Ascending aorta (tissue), 2 donors: Measurements from ENCODE around the gene MRPL55. TPM values are rescaled to one million over a fixed set of nuclear protein-coding genes. Genes with fewer than 3 reads are reported as not detected.

Source experiments
- DNase-seq, 2 donors: peaks; one replicate each; pipeline ENCODE4 v3.0.0-alpha.2; 2019; ENCODE audit warnings: low spot score in 2 of 2
- H3K27ac ChIP-seq, 2 donors: fragments of 200-600 bp; sonication (generic); one replicate each; pipeline ENCODE4 v1.5.1; 2016 to 2017; ENCODE audit warnings: mild to moderate bottlenecking in 1 of 2
- H3K27me3 ChIP-seq: fragments of 200-600 bp; sonication (generic); one replicate; pipeline ENCODE4 v1.5.1; 2017
- H3K36me3 ChIP-seq, 2 donors: fragments of 200-600 bp; sonication (generic); one replicate each; pipeline ENCODE4 v1.5.1; 2016
- H3K4me1 ChIP-seq, 2 donors: fragments of 200-600 bp; sonication (generic); one replicate each; pipeline ENCODE4 v1.5.1; 2016 to 2017; ENCODE audit warnings: mild to moderate bottlenecking in 1 of 2
- H3K4me3 ChIP-seq, 2 donors: fragments of 200-600 bp; sonication (generic); one replicate each; pipeline ENCODE4 v1.5.1; 2016 to 2017; ENCODE audit warnings: mild to moderate bottlenecking in 1 of 2
- H3K9me3 ChIP-seq, 2 donors: fragments of 200-600 bp; sonication (generic); one replicate each; pipeline ENCODE4 v1.5.1; 2016
- CTCF ChIP-seq, 3 experiments: fragments of 200-600 bp in 2 of 3; fragments of 450-650 bp in 1 of 3; sonication (generic) in 2 of 3; IDR thresholded peaks; one replicate each; pipeline ENCODE4 v1.5.1; 2016 to 2019; ENCODE audit warnings: antibody characterized with exemption in 3 of 3, mild to moderate bottlenecking in 1 of 3, moderate library complexity in 1 of 3
- intact Hi-C: fragments of 100-400 bp; cut with DNase I; formaldehyde crosslinking; loops from one replicate; pipeline ENCODE4 v1.15.1; 2023
- total RNA-seq: library from RNA; depleted of rRNA; stranded (reverse); fragments of >200 nt; gene quantifications from one replicate; pipeline ENCODE4 v1.1.0, GENCODE V29; 2016

Gene MRPL55
- total RNA-seq, 1 donor from 2014 or later = 23.6 TPM

GRCh38 chr1:228082918-228083870, 25.9 kb downstream of the MRPL55 start:
- no peaks in the 10 kb centered on the region for H3K27me3 ChIP-seq
- peak overlapping the region; percentile 99 to 100 for H3K27ac ChIP-seq
- peaks cover 35 to 44% of the 10 kb centered on the region in 2 donors for H3K4me1 ChIP-seq
- peak overlapping the region; percentile 97 to 100 for H3K4me3 ChIP-seq
- intact Hi-C loops = loop anchor here (1.0 to 5.0 kb wide), 8 partner anchors 20 to 521 kb away; partner anchors contain the start of genes C1orf35, GUK1, IBA57 and JMJD4
- no peaks in the 10 kb centered on the region for H3K36me3 ChIP-seq
- no peak for TF ChIP-seq CTCF (IDR thresholded peaks at IDR 0.05)
- H3K9me3 ChIP-seq = no peaks in the 10 kb centered on the region
- DNase-seq = no peak

DNA sequence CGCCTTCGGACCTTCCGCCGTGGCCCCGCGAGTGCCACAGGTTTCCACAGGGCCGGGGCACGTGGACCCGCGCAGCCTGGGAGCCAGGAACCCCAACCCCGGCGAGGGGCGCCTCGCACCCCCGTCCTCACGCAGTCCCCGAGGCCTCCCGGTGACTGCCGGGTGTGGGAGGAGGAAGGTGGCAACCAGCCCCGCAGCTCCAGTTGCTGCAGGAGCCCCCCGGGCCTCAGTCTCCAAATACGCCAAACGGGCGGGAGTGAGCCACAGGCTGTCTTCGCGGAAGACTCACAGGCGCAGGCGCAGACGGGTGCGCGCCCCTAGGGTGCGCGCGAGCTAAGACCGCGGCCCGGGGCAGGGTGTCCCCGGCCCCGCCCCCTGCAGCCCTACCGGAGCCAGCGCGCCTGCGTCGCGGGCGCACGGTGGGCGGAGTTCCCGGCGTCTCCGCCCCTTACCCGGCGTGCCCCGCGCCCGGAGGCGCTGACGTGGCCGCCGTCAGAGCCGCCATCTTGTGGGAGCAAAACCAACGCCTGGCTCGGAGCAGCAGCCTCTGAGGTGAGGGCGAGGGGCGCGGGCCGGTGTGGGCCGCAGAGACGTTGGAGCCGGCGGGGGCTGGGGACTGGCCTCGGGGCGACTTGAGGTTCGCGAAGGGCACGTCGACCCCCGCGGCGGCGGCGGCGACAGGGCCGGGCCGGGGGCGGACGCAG, 26.7 kb downstream of the MRPL55 start, which contains the start of gene ARF1:
TSS of gene ARF1 (plus strand) at position 495 of the 704 bp plus-strand sequence. CDS start 14,407 bp downstream, outside the sequence.
- no peaks in the 10 kb centered on the region for H3K36me3 ChIP-seq
- H3K4me1 ChIP-seq = peaks cover 29 to 36% of the 10 kb centered on the region in 2 donors
- H3K27me3 ChIP-seq = no peaks in the 10 kb centered on the region
- no peak for TF ChIP-seq CTCF (IDR thresholded peaks at IDR 0.05)
- H3K27ac ChIP-seq = peak within 1 kb of the TSS; percentile 99 to 100
- intact Hi-C loops = loop anchor here (1.0 to 5.0 kb wide), 7 partner anchors 27 to 520 kb away; partner anchors contain the start of genes GUK1, IBA57, JMJD4 and MRPL55
- no peaks in the 10 kb centered on the region for H3K9me3 ChIP-seq
- DNase-seq = peak; percentile 70 to 93
- H3K4me3 ChIP-seq = peak within 1 kb of the TSS; percentile 97 to 100

DNA sequence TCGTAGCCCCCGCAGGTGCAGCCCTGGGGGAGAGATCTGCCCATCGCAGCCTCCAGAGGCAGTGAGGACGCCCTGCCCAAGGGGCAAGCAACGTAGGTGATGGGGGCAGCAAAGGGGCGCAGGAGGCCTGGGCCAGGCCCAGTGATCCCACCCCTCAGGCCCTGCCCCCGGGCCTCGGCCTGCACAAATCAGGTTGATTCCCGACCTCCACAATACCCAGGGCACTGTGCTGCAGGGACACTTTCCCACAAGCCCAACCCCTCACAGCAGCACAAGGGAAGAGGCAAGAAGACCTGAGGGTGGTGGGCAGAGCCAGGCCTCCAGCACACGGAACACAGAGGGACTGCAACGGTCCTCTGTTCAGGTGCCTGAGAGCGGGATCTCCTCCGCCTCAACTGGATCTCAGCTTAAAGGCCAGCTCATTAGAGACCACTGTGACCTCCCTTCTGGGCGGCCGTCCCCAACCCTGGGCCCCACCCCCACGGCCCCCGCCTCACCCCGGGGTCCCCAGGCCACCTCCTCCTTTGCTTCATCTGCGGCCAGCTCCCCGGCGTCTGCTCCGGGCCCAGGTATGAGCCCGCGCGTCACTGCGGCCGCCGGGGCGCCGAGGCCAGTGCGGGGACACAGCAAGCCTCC, 27.4 kb downstream of the MRPL55 start:
- peak overlapping the region; percentile 67 to 99 for H3K27ac ChIP-seq
- intact Hi-C loops = loop anchor here (1.0 to 5.0 kb wide), 7 partner anchors 28 to 519 kb away; partner anchors contain the start of genes GUK1, IBA57, JMJD4 and MRPL55
- TF ChIP-seq CTCF (IDR thresholded peaks at IDR 0.05) = no peak
- H3K9me3 ChIP-seq = no peaks in the 10 kb centered on the region
- no peaks in the 10 kb centered on the region for H3K27me3 ChIP-seq
- H3K4me1 ChIP-seq = peaks cover 24 to 30% of the 10 kb centered on the region in 2 donors
- DNase-seq = no peak
- peak overlapping the region; percentile 97 to 100 for H3K4me3 ChIP-seq
- H3K36me3 ChIP-seq = no peaks in the 10 kb centered on the region

DNA sequence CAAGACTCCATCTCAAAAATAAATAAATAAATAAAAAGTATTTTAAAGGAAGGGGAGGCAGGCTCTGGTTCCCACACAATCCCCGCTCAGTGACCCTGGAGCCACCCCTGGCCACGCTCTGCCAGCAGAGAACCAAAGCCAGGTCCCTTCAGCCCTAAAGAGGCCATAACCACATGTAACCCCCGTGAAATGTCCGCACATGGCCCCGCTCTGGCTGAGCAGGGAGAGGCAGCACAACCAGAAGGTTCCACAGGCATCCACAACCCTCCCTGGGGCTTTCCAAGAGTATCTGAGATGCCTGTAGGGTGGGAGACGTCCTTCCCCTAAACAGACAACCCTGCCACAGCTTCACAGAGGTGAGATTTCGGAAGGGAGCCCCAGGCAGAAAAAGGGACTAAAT, 28.0 kb downstream of the MRPL55 start:
- H3K27me3 ChIP-seq = no peaks in the 10 kb centered on the region
- H3K9me3 ChIP-seq = no peaks in the 10 kb centered on the region
- no peak for TF ChIP-seq CTCF (IDR thresholded peaks at IDR 0.05)
- peak overlapping the region; percentile 97 to 100 for H3K4me3 ChIP-seq
- no peak for DNase-seq
- peaks cover 20 to 25% of the 10 kb centered on the region in 2 donors for H3K4me1 ChIP-seq
- no peak overlapping the region for H3K27ac ChIP-seq
- H3K36me3 ChIP-seq = no peaks in the 10 kb centered on the region
- intact Hi-C loops = loop anchor here (5.0 kb wide), 2 partner anchors 344 to 519 kb away; partner anchors contain the start of genes JMJD4, SNAP47 and ZNF678
